Keratinocyte (primary cell): ENCODE data around the gene ALOXE3. TPM values are rescaled to one million over a fixed set of nuclear protein-coding genes. Genes with fewer than 3 reads are reported as not detected.

ENCODE experiments used
- DNase-seq: peaks from one replicate; pipeline ENCODE4 v3.0.0-alpha.2; 2011; ENCODE audit warnings: low read depth, missing footprints, low spot score
- FAIRE-seq: peaks from 2 replicates; lab custom pipeline; 2011; peaks lifted over from hg19 to GRCh38; lab: Jason Lieb, UNC
- H2AFZ ChIP-seq: 2 replicates; pipeline ENCODE4 v1.6.0; 2012; ENCODE audit warnings: low read length, control low read depth, inconsistent platforms; ENCODE audit not compliant: control insufficient read depth
- H3K27ac ChIP-seq: 2 replicates; pipeline ENCODE4 v1.5.1; 2011; ENCODE audit warnings: low read length; ENCODE audit not compliant: control insufficient read depth, insufficient read depth
- H3K27me3 ChIP-seq: 3 replicates; pipeline ENCODE4 v1.6.0; 2011; ENCODE audit warnings: low read length; ENCODE audit not compliant: control insufficient read depth, insufficient read depth; ENCODE audit errors: extremely low read depth
- H3K36me3 ChIP-seq, 2 experiments: 2 replicates in 1 of 2; 3 replicates in 1 of 2; pipeline ENCODE4 v1.5.1; 2011; ENCODE audit warnings: low read length in 2 of 2, mild to moderate bottlenecking in 1 of 2; ENCODE audit not compliant: control insufficient read depth in 2 of 2, insufficient read depth in 2 of 2; ENCODE audit errors: extremely low read depth in 1 of 2
- H3K4me1 ChIP-seq: 3 replicates; pipeline ENCODE4 v1.5.1; 2011; ENCODE audit warnings: low read length; ENCODE audit not compliant: control insufficient read depth, insufficient read depth; ENCODE audit errors: extremely low read depth
- H3K4me2 ChIP-seq: 3 replicates; pipeline ENCODE4 v1.6.0; 2011; ENCODE audit warnings: low read depth, low read length; ENCODE audit not compliant: control insufficient read depth, insufficient read depth; ENCODE audit errors: extremely low read depth
- H3K4me3 ChIP-seq, 3 experiments: fragments of 200-600 bp in 1 of 3; sonication (generic) in 1 of 3; 2 replicates in 2 of 3; 3 replicates in 1 of 3; pipeline ENCODE4 v1.5.1; 2011 to 2016; ENCODE audit warnings: low read length in 3 of 3, mild to moderate bottlenecking in 3 of 3, control low read depth in 2 of 3, inconsistent platforms in 1 of 3, low read depth in 1 of 3, mixed read lengths in 1 of 3, mixed run types in 1 of 3, moderate library complexity in 1 of 3; ENCODE audit not compliant: control insufficient read depth in 2 of 3, insufficient read depth in 2 of 3; ENCODE audit errors: extremely low read depth in 1 of 3
- H3K79me2 ChIP-seq: 2 replicates; pipeline ENCODE4 v1.6.0; 2012; ENCODE audit warnings: low read length; ENCODE audit not compliant: control insufficient read depth, insufficient read depth
- H3K9ac ChIP-seq: 3 replicates; pipeline ENCODE4 v1.6.0; 2011; ENCODE audit warnings: low read length; ENCODE audit not compliant: control insufficient read depth, insufficient read depth; ENCODE audit errors: extremely low read depth
- H3K9me1 ChIP-seq: 3 replicates; pipeline ENCODE4 v1.6.0; 2011; ENCODE audit warnings: low read length; ENCODE audit not compliant: control insufficient read depth, insufficient read depth; ENCODE audit errors: extremely low read depth
- H3K9me3 ChIP-seq: 2 replicates; pipeline ENCODE4 v1.5.1; 2012; ENCODE audit warnings: low read depth, low read length; ENCODE audit not compliant: control insufficient read depth
- H4K20me1 ChIP-seq: 3 replicates; pipeline ENCODE4 v1.6.0; 2011; ENCODE audit warnings: low read length; ENCODE audit not compliant: control insufficient read depth, insufficient read depth; ENCODE audit errors: extremely low read depth
- EZH2 ChIP-seq: IDR thresholded peaks from one replicate; pipeline ENCODE4 v1.6.1; 2012; ENCODE audit warnings: inconsistent platforms, mild to moderate bottlenecking, low read length, moderate library complexity
- dilution Hi-C: fragments of 300-500 bp; cut with MboI; formaldehyde crosslinking; loops from one replicate; pipeline ENCODE4 v1.7.0; 2020; ENCODE audit warnings: low sequenced_read_pairs; ENCODE audit not compliant: extremely low pct_ligation_motif_present
- polyA plus RNA-seq, 5 experiments: library from polyadenylated mRNA; depleted of rRNA in 3 of 5; stranded (reverse) in 3 of 5; stranded (forward) in 1 of 5; unstranded in 1 of 5; fragments of >200 nt; gene quantifications; 1 replicate in 1 of 5; 2 replicates in 3 of 5; 3 replicates in 1 of 5; pipeline versions ENCODE4 v1.2.1 to v1.2.3, GENCODE V29; 2011 to 2012; ENCODE audit warnings: missing spikeins in 2 of 5, low read depth in 1 of 5, low replicate concordance in 1 of 5
- TF ChIP-seq, protein P1 (sequence below), 3 experiments: IDR thresholded peaks in 1 of 3; conservative IDR thresholded peaks in 1 of 3; optimal IDR thresholded peaks in 1 of 3; 2 replicates in 2 of 3; 3 replicates in 1 of 3; pipeline versions ENCODE3 to v1.5.1; 2011; ENCODE audit warnings: low read length in 3 of 3, mild to moderate bottlenecking in 3 of 3, moderate library complexity in 2 of 3, control low read depth in 1 of 3, inconsistent platforms in 1 of 3; ENCODE audit not compliant: insufficient read depth in 2 of 3; ENCODE audit errors: extremely low read depth in 1 of 3

The ALOXE3 gene
- polyA plus RNA-seq, 1 donor (not counting 4 experiments of a cell fraction or from before 2014, with no cell fraction given): 2.7 TPM

DNA sequence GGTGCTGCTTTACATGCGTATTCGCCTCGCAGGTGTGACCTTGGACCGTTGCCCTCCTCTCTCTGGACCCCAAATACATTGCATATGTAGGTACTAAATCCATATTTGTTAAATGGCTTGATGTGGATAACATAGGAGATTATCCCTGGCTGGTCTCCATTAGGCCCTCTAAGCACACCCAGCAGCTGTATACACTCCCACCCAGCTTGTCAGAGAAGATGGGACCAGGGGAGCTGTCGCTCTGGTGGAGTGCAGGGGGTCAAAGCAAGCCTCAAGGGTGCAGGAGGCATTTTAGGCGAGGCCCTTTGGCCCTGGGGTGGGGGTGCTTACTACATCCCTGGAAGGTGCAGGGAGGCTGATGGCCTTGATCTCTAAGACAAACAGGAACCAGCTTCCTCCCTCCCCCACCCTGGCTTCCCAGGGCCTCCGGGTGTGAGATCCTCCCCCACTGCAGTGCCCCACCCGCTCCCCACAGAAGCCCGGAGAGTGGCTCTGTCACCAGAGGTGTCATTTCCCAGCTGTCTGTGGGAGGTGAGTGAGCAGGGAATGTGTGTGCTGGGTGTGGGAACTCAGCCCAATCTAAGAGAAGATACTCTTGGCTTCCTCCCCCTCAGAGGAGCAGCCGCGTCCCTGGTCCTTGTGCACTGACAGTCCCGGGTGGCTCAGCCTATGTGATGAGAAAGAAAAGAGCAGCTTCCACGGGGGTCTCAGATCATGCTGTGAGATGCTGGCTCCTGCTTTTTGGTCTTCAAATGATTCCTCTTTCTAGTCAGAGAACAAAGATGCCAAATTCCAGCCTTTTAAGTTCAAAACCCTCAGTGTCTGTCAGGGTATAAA lies 45.9 kb upstream of the ALOXE3 start:
- Histone ChIP-seq H3K9ac (peak overlapping the region; percentile 78), H4K20me1 (no peaks in the 10 kb centered on the region), H3K9me1 (no peaks in the 10 kb centered on the region), H3K4me2 (peak overlapping the region; percentile 41), H3K79me2 (peaks cover 18% of the 10 kb centered on the region), H3K9me3 (no peaks in the 10 kb centered on the region), H3K4me1 (peaks cover 35% of the 10 kb centered on the region), H3K27ac (peak overlapping the region; percentile 14), H3K27me3 (no peaks in the 10 kb centered on the region), H2AFZ (peak overlapping the region; percentile 58), H3K4me3 (peak overlapping the region in 1 of 3 experiments; percentile 5), H3K36me3 (peaks cover 12 to 22% of the 10 kb centered on the region in 2 experiments)
- no peak for FAIRE-seq
- DNase-seq: no peak
- dilution Hi-C loops: no loop called here
- no peak for TF ChIP-seq EZH2
- TF ChIP-seq, protein P1, sequence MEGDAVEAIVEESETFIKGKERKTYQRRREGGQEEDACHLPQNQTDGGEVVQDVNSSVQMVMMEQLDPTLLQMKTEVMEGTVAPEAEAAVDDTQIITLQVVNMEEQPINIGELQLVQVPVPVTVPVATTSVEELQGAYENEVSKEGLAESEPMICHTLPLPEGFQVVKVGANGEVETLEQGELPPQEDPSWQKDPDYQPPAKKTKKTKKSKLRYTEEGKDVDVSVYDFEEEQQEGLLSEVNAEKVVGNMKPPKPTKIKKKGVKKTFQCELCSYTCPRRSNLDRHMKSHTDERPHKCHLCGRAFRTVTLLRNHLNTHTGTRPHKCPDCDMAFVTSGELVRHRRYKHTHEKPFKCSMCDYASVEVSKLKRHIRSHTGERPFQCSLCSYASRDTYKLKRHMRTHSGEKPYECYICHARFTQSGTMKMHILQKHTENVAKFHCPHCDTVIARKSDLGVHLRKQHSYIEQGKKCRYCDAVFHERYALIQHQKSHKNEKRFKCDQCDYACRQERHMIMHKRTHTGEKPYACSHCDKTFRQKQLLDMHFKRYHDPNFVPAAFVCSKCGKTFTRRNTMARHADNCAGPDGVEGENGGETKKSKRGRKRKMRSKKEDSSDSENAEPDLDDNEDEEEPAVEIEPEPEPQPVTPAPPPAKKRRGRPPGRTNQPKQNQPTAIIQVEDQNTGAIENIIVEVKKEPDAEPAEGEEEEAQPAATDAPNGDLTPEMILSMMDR (optimal IDR thresholded peaks at IDR 0.05 in 1 of 3, IDR thresholded peaks at IDR 0.05 in 1 of 3, conservative IDR thresholded peaks at IDR 0.05 in 1 of 3; ENCODE audit: extremely low read depth in 1 of 3, insufficient read depth in 2 of 3, low read length in 3 of 3): no peak

DNA sequence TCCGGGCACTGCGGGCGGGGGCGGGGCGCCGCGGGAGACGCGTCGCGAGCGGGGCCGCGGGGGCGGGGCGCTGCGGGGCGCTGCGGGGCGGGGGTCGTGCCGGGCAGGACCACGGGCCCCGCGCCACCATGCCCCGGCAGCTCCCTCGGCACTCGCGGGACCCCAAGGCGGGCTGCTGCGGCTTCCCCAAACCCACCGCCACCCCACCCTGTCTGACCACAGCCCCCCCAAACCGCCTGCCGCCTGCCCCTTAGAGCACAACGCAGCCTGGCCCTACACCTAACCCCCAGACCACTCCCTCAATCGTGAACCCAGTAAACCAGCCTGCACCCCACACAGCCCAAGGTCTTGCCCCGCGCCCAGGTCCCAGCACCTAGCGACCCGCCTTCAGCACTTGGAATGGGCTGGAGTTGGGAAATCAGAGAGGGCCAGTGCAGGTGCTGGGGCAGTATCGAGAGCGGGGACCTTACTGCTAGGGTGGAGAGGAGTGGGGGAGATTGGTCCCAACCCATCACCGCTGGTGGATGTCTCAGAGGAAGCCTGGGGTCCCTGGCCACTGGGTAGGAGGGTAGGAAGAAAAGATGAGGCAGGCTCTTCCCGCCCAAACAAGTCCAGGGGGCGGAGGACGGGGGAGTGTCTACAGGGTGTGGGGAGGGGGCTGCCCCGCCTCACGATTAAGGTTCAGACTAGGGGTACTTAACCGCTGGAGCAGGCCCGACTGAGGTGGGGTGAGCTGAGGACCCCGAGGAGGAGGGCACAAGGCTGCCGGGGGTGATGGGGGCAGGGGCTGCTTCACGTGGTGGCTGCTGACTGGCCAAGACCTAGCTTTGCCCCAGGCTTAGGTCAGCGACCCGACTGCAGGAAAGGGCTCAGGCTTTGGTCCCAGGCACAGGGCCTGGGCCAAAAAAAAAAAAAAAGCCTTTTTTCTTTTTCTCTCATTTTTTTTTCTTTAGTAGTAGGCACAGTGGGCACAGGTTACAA lies 45.0 kb upstream of the ALOXE3 start:
- dilution Hi-C loops: no loop called here
- peak overlapping the region; percentile 62 for H3K4me2 ChIP-seq
- no peak for FAIRE-seq
- H4K20me1 ChIP-seq: no peaks in the 10 kb centered on the region
- H3K9me3 ChIP-seq: no peaks in the 10 kb centered on the region
- H3K9ac ChIP-seq: peak overlapping the region; percentile 93
- H3K4me1 ChIP-seq: peaks cover 39% of the 10 kb centered on the region
- no peaks in the 10 kb centered on the region for H3K9me1 ChIP-seq
- no peak for DNase-seq
- TF ChIP-seq, protein P1 (optimal IDR thresholded peaks at IDR 0.05 in 1 of 3, IDR thresholded peaks at IDR 0.05 in 1 of 3, conservative IDR thresholded peaks at IDR 0.05 in 1 of 3; ENCODE audit: extremely low read depth in 1 of 3, insufficient read depth in 2 of 3, low read length in 3 of 3): no peak
- no peak for TF ChIP-seq EZH2
- H3K36me3 ChIP-seq: peaks cover 12 to 26% of the 10 kb centered on the region in 2 experiments
- H3K27ac ChIP-seq: peak overlapping the region; percentile 58
- H3K27me3 ChIP-seq: no peaks in the 10 kb centered on the region
- peaks cover 18% of the 10 kb centered on the region for H3K79me2 ChIP-seq
- H2AFZ ChIP-seq: peak overlapping the region; percentile 72
- H3K4me3 ChIP-seq: peak overlapping the region; percentile 54 to 99 (median 92)
